HUES64 (cell line): ENCODE results near the gene SPON1.
"Not testable (repeated sequence)": the region's sequence is repeated elsewhere in the genome, so short reads cannot be mapped to it uniquely, and the experiment has no call there.

Experiments
- H3K27ac ChIP-seq: 2 replicates; pipeline ENCODE4 v1.7.0; 2013; ENCODE audit warnings: low read depth, low read length, inconsistent platforms
- H3K27me3 ChIP-seq: 2 replicates; pipeline ENCODE4 v1.6.1; 2013; ENCODE audit warnings: mild to moderate bottlenecking, low read length; ENCODE audit not compliant: insufficient read depth
- H3K36me3 ChIP-seq: 2 replicates; pipeline ENCODE4 v1.6.1; 2013; ENCODE audit warnings: mild to moderate bottlenecking, low read length; ENCODE audit not compliant: insufficient read depth
- H3K4me1 ChIP-seq: 2 replicates; pipeline ENCODE4 v1.6.1; 2013; ENCODE audit warnings: mild to moderate bottlenecking, low read length, moderate library complexity; ENCODE audit not compliant: insufficient read depth
- H3K4me3 ChIP-seq: 2 replicates; pipeline ENCODE4 v1.5.1; 2013; ENCODE audit warnings: mild to moderate bottlenecking, low read length, moderate library complexity
- H3K9ac ChIP-seq: 2 replicates; pipeline ENCODE4 v1.6.1; 2013; ENCODE audit warnings: mild to moderate bottlenecking, low read depth, low read length
- H3K9me3 ChIP-seq: 2 replicates; pipeline ENCODE4 v1.6.1; 2013; ENCODE audit warnings: low read depth, low read length; ENCODE audit not compliant: insufficient read depth
- WGBS: fragments of 150-250, 120-280 bp; methylation state at CpG from one replicate; pipeline ENCODE4 v1.1.7; 2013; ENCODE audit warnings: missing lambda C conversion rate; 5-methylcytosine and 5-hydroxymethylcytosine counted together

SPON1 gene

GRCh38 chr11:14249121-14249963 lies 286.8 kb downstream of the SPON1 start:
- Histone ChIP-seq H3K9ac (no peak overlapping the region), H3K27ac (no peak overlapping the region; the same call in 1 of the 2 replicates), H3K36me3 (no peaks in the 10 kb centered on the region), H3K9me3 (no peaks in the 10 kb centered on the region), H3K4me3 (no peak overlapping the region), H3K27me3 (no peaks in the 10 kb centered on the region), H3K4me1 (peaks cover 15% of the 10 kb centered on the region)
- 35% methylated on average over 10 of the region's 10 CpGs for WGBS

GRCh38 chr11:14251754-14252153 lies 289.2 kb downstream of the SPON1 start:
- 88% methylated on average over 5 of the region's 5 CpGs for WGBS
- Histone ChIP-seq H3K27ac (no peak overlapping the region), H3K27me3 (no peaks in the 10 kb centered on the region), H3K4me1 (peaks cover 15% of the 10 kb centered on the region), H3K9me3 (no peaks in the 10 kb centered on the region), H3K9ac (no peak overlapping the region), H3K4me3 (no peak overlapping the region), H3K36me3 (no peaks in the 10 kb centered on the region)

DNA sequence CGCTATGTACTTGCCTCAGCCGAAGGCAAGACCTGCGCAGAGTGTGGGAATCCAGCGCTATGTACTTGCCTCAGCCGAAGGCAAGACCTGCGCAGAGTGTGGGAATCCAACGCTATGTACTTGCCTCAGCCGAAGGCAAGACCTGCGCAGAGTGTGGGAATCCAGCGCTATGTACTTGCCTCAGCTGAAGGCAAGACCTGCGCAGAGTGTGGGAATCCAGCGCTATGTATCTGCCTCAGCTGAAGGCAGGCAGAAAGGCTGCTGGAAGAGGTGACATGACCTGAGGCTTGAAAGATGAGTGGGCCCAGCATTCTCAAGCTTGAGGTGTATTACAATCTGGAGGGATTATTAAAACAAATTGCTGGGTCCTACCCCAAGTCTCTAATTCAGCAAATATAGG lies 290.0 kb downstream of the SPON1 start:
- peaks cover 15% of the 10 kb centered on the region for H3K4me1 ChIP-seq
- 99% methylated on average over 10 of the region's 12 CpGs for WGBS
- not testable (repeated sequence) for H3K4me3 ChIP-seq, H3K9ac ChIP-seq, H3K27ac ChIP-seq, H3K36me3 ChIP-seq, H3K27me3 ChIP-seq, H3K9me3 ChIP-seq

DNA sequence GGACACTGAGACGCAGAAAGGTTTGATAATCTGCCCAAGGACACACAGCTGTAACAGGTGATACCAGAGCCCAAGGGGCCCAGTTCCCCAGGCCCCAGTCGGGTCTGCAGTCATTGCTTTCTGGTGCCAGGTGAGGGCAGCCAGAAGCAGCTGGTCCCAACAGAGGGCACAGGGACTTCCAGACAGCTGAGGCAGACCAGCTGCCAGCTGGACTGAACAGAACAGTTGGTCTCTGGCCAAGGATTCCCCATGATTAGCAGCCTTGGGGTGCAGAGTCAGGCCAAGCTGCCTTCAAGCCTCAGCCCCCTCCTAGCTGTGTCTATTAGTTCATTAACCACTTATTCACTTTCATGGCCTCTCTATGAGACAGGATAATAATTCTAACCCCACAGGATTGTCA lies 290.9 kb downstream of the SPON1 start:
- Histone ChIP-seq H3K9ac (no peak overlapping the region), H3K4me3 (no peak overlapping the region), H3K36me3 (no peaks in the 10 kb centered on the region), H3K27me3 (no peaks in the 10 kb centered on the region), H3K4me1 (peaks cover 7% of the 10 kb centered on the region; the same call in 1 of the 2 replicates), H3K9me3 (no peaks in the 10 kb centered on the region), H3K27ac (no peak overlapping the region)
- WGBS: 95% methylated on average over 2 of the region's 2 CpGs

GRCh38 chr11:14253840-14254239 lies 291.3 kb downstream of the SPON1 start:
- no peak overlapping the region for H3K9ac ChIP-seq
- 95% methylated on average over 5 of the region's 5 CpGs for WGBS
- H3K27ac ChIP-seq: no peak overlapping the region
- no peaks in the 10 kb centered on the region for H3K36me3 ChIP-seq
- no peaks in the 10 kb centered on the region for H3K27me3 ChIP-seq
- no peaks in the 10 kb centered on the region for H3K9me3 ChIP-seq
- H3K4me3 ChIP-seq: no peak overlapping the region
- H3K4me1 ChIP-seq: peaks cover 4% of the 10 kb centered on the region; the same call in 1 of the 2 replicates

- no peaks in the 10 kb centered on the region for H3K4me1 ChIP-seq
- H3K9ac ChIP-seq: no peak overlapping the region
- WGBS: 93% methylated on average over 13 of the region's 13 CpGs
Measured at GRCh38 chr11:14254533-14255237, 292.2 kb downstream of the SPON1 start.

GRCh38 chr11:14255238-14255534 lies 292.7 kb downstream of the SPON1 start:
- H3K36me3 ChIP-seq: no peaks in the 10 kb centered on the region
- WGBS: 47% methylated on average over 2 of the region's 2 CpGs
- H3K9me3 ChIP-seq: no peaks in the 10 kb centered on the region
- no peaks in the 10 kb centered on the region for H3K4me1 ChIP-seq
- H3K4me3 ChIP-seq: no peak overlapping the region
- H3K27me3 ChIP-seq: no peaks in the 10 kb centered on the region
- no peak overlapping the region for H3K9ac ChIP-seq
- no peak overlapping the region for H3K27ac ChIP-seq

More at GRCh38 chr11:14254533-14255237, 292.2 kb downstream of the SPON1 start:
- Histone ChIP-seq H3K36me3 (no peaks in the 10 kb centered on the region), H3K27me3 (no peaks in the 10 kb centered on the region), H3K27ac (no peak overlapping the region), H3K9me3 (no peaks in the 10 kb centered on the region), H3K4me3 (no peak overlapping the region)

- Histone ChIP-seq H3K27me3 (no peaks in the 10 kb centered on the region), H3K4me1 (no peaks in the 10 kb centered on the region), H3K4me3 (no peak overlapping the region), H3K27ac (no peak overlapping the region), H3K9me3 (no peaks in the 10 kb centered on the region), H3K9ac (no peak overlapping the region), H3K36me3 (no peaks in the 10 kb centered on the region)
- 80% methylated on average over 5 of the region's 6 CpGs for WGBS
Measured at GRCh38 chr11:14258221-14258935, 295.9 kb downstream of the SPON1 start.

DNA sequence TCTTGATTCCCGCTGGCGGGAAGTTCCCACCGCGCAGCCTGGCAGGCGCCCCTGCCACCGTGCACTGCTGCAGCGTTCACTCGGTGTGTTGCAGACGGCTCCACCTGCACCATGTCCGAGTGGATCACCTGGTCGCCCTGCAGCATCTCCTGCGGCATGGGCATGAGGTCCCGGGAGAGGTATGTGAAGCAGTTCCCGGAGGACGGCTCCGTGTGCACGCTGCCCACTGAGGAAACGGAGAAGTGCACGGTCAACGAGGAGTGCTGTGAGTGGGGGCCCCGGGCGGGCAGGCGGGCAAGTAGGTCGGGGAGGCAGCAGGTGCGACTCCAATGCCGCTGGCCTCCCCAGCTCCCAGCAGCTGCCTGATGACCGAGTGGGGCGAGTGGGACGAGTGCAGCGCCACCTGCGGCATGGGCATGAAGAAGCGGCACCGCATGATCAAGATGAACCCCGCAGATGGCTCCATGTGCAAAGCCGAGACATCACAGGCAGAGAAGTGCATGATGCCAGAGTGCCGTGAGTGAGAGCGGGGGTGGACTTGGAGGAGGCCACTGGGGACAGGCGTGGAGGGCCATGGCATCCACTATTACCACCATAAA lies 296.8 kb downstream of the SPON1 start:
- Histone ChIP-seq H3K4me1 (no peaks in the 10 kb centered on the region), H3K36me3 (no peaks in the 10 kb centered on the region), H3K27me3 (no peaks in the 10 kb centered on the region), H3K9ac (no peak overlapping the region), H3K9me3 (0 out of 2 replicates have a peak, but pooled peaks cover 4% of the 10 kb centered on the region), H3K4me3 (no peak overlapping the region), H3K27ac (no peak overlapping the region)
- WGBS: 94% methylated on average over 38 of the region's 38 CpGs

DNA sequence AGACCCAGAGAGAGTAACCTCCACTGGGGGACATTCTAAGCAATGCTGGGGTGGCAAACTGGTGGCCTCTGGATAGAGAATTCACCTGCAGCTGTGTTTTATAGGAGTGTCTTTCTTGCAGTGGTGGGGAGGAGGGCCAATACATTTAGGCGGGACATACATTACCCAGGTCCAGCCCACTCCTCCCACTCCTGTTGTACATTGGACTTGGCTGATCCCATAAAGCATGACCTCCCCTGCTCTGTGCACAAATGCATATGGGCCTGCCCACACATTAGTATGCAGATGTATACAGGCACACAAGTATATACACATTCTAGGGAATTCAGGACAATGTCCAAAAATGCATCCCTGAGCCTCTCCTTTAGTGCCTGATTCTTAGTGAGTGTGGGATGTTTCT lies 297.4 kb downstream of the SPON1 start:
- peaks cover 8% of the 10 kb centered on the region; the same call in 1 of the 2 replicates for H3K9me3 ChIP-seq
- peaks cover 2% of the 10 kb centered on the region; the same call in 1 of the 2 replicates for H3K36me3 ChIP-seq
- no peaks in the 10 kb centered on the region for H3K27me3 ChIP-seq
- no peak overlapping the region for H3K4me3 ChIP-seq
- H3K27ac ChIP-seq: no peak overlapping the region
- 94% methylated on average over 1 of the region's 1 CpG for WGBS
- H3K4me1 ChIP-seq: no peaks in the 10 kb centered on the region
- H3K9ac ChIP-seq: no peak overlapping the region

GRCh38 chr11:14261066-14261465 lies 298.5 kb downstream of the SPON1 start:
- Histone ChIP-seq H3K27me3 (no peaks in the 10 kb centered on the region), H3K9me3 (peaks cover 13% of the 10 kb centered on the region; the same call in 1 of the 2 replicates), H3K36me3 (peaks cover 14% of the 10 kb centered on the region), H3K27ac (no peak overlapping the region), H3K9ac (no peak overlapping the region), H3K4me1 (no peaks in the 10 kb centered on the region), H3K4me3 (no peak overlapping the region)
- WGBS: 91% methylated on average over 4 of the region's 4 CpGs
